Ovary (tissue), 9 donors: ENCODE data around the gene GPR84. TPM values are rescaled to one million over a fixed set of nuclear protein-coding genes. Genes with fewer than 3 reads are reported as not detected.

Experiments used
- DNase-seq, 5 donors: peaks; one replicate each; pipeline ENCODE4 v3.0.0-alpha.2; 2019 to 2020
- H3K27ac ChIP-seq, 2 donors: fragments of 200-600 bp; one replicate each; pipeline versions ENCODE4 v1.5.1 to v1.8.0; 2019 to 2022
- H3K27me3 ChIP-seq: fragments of 200-600 bp; one replicate; pipeline ENCODE4 v1.8.0; 2022
- H3K36me3 ChIP-seq: fragments of 200-600 bp; sonication (generic); one replicate; pipeline ENCODE4 v1.5.1; 2019
- H3K4me1 ChIP-seq: one replicate; pipeline ENCODE4 v1.8.1; 2013; ENCODE audit warnings: mild to moderate bottlenecking, moderate library complexity; ENCODE audit not compliant: insufficient read depth
- H3K4me3 ChIP-seq: fragments of 200-600 bp; sonication (generic); one replicate; pipeline ENCODE4 v1.5.1; 2017
- H3K9me3 ChIP-seq, 2 donors: fragments of 200-600 bp in 1 of 2; sonication (generic) in 1 of 2; one replicate each; pipeline versions ENCODE4 v1.5.1 to v1.8.1; 2013 to 2019; ENCODE audit warnings: mild to moderate bottlenecking in 1 of 2, moderate library complexity in 1 of 2
- CTCF ChIP-seq, 3 donors: fragments of 450-650 bp in 2 of 3; fragments of 200-600 bp in 1 of 3; IDR thresholded peaks; one replicate each; pipeline versions ENCODE4 v1.5.1 to v1.8.0; 2016 to 2022; ENCODE audit warnings: antibody characterized with exemption in 3 of 3, mild to moderate bottlenecking in 1 of 3
- EP300 ChIP-seq: sonication (generic); formaldehyde crosslinking; IDR thresholded peaks from one replicate; pipeline ENCODE4 v1.6.1; 2017; ENCODE audit warnings: antibody characterized with exemption
- POLR2A ChIP-seq: fragments of 450-650 bp; IDR thresholded peaks from one replicate; pipeline ENCODE4 v1.6.1; 2017; ENCODE audit warnings: antibody characterized with exemption, mild to moderate bottlenecking, moderate library complexity
- WGBS, 3 donors: extraction: QIAGEN DNeasy Blood & Tissue Kit in 1 of 3; methylation state at CpG; one replicate each; pipeline versions ENCODE4 v1.1.5 to v1.1.7; 2013 to 2017; 5-methylcytosine and 5-hydroxymethylcytosine counted together
- intact Hi-C, 4 donors: fragments of 100-400 bp; cut with DNase I; formaldehyde crosslinking; loops; one replicate each; pipeline versions ENCODE4 v1.11.0 to v1.15.1; 2022 to 2023
- polyA plus RNA-seq, 2 donors: library from polyadenylated mRNA; stranded (reverse); fragments of 200-250 nt in 1 of 2; fragments of 350-450 nt in 1 of 2; fragmentation: Illumina TruSeq in 1 of 2; extraction: RNeasy Lipid Tissue Mini Kit (QIAGEN cat#74804) in 1 of 2; gene quantifications; one replicate each; pipeline ENCODE4 v1.2.3, GENCODE V29; 2013 to 2014
- total RNA-seq, 7 donors: library from RNA; depleted of rRNA in 2 of 7; stranded (reverse); fragments of >200 nt in 2 of 7; fragmentation: NEBNext Ultra II Directional in 3 of 7; extraction: Animal tissue kit (Norgen Biotek cat#: 25700) in 3 of 7; gene quantifications; one replicate each; pipeline versions ENCODE4 v1.1.0 to v1.2.4, GENCODE V29; 2016 to 2023
- donor health status: DM: no; HTN: no; CAD: no; lungs with moderate emphysema.
- donor health status: DM: no; HTN: no; CAD: no.
- donor health status: Bipolar disorder and iron deficiency.
- donor health status: DM: yes; HTN: yes; CAD: no.
- donor health status: DM: no; HTN: no; CAD: no.
- donor health status: DM: yes; HTN: yes; CAD: no.

GPR84 gene
- total and polyA plus RNA-seq, 9 donors: 0.12 to 3.1 (median 0.42) TPM

- Histone ChIP-seq H3K4me3 (no peak overlapping the region), H3K4me1 (no peaks in the 10 kb centered on the region), H3K27me3 (no peaks in the 10 kb centered on the region), H3K27ac (no peak overlapping the region), H3K9me3 (no peaks in the 10 kb centered on the region), H3K36me3 (no peaks in the 10 kb centered on the region)
- intact Hi-C loops: no loop called here
- 89 to 94% (median 90%) methylated on average over 3 to 10 of the region's 10 CpGs for WGBS, 3 donors
- TF ChIP-seq POLR2A (no peak), EP300 (no peak), CTCF (IDR thresholded peaks at IDR 0.05) (no peak)
- no peak for DNase-seq
These were observed 40.8 kb upstream of the GPR84 start for GRCh38 chr12:54405106-54405505.

GRCh38 chr12:54404061-54405004 lies 40.0 kb upstream of the GPR84 start:
- Histone ChIP-seq H3K4me3 (no peak overlapping the region), H3K27ac (peak overlapping the region in 1 of 2 donors; percentile 19), H3K36me3 (no peaks in the 10 kb centered on the region), H3K27me3 (no peaks in the 10 kb centered on the region), H3K9me3 (no peaks in the 10 kb centered on the region), H3K4me1 (no peaks in the 10 kb centered on the region)
- DNase-seq: peak in 4 of 5 donors; percentile 55 to 70 (median 60)
- no peak for TF ChIP-seq POLR2A
- TF ChIP-seq CTCF (IDR thresholded peaks at IDR 0.05): peak; percentile 73 to 77 (median 74)
- intact Hi-C loops: loop anchor here in 2 of 4 donors (5.0 kb wide), 2 partner anchors 33 to 38 kb away; no protein-coding TSS in a partner anchor
- 64 to 70% (median 66%) methylated on average over 11 of the region's 11 CpGs for WGBS, 3 donors

GRCh38 chr12:54401119-54401518 lies 36.8 kb upstream of the GPR84 start:
- WGBS, 3 donors: 82 to 91% (median 87%) methylated on average over 2 of the region's 2 CpGs
- H3K4me3 ChIP-seq: no peak overlapping the region
- H3K27ac ChIP-seq: no peak overlapping the region
- no peaks in the 10 kb centered on the region for H3K4me1 ChIP-seq
- H3K9me3 ChIP-seq: no peaks in the 10 kb centered on the region
- no peaks in the 10 kb centered on the region for H3K36me3 ChIP-seq
- no peaks in the 10 kb centered on the region for H3K27me3 ChIP-seq
- DNase-seq: no peak
- intact Hi-C loops: loop anchor here in 2 of 4 donors (5.0 kb wide), 2 partner anchors 36 to 41 kb away; no protein-coding TSS in a partner anchor
- TF ChIP-seq EP300 (no peak), CTCF (IDR thresholded peaks at IDR 0.05) (no peak), POLR2A (no peak)

- Histone ChIP-seq H3K36me3 (no peaks in the 10 kb centered on the region), H3K27ac (no peak overlapping the region), H3K4me3 (no peak overlapping the region), H3K9me3 (no peaks in the 10 kb centered on the region), H3K4me1 (no peaks in the 10 kb centered on the region), H3K27me3 (no peaks in the 10 kb centered on the region)
- WGBS, 3 donors: 70 to 75% (median 73%) methylated on average over 8 of the region's 8 CpGs
- DNase-seq: peak; percentile 78 to 92 (median 89)
- peak; percentile 90 to 96 (median 95) for TF ChIP-seq CTCF (IDR thresholded peaks at IDR 0.05)
- TF ChIP-seq EP300: no peak
- peak; percentile 27 for TF ChIP-seq POLR2A
- intact Hi-C loops: loop anchor here in 2 of 4 donors (1.0 to 5.0 kb wide), 2 partner anchors 38 to 40 kb away; no protein-coding TSS in a partner anchor
These were observed 34.9 kb upstream of the GPR84 start for GRCh38 chr12:54398995-54399793.
